Activated T-cell treated with anti-CD3 and anti-CD28 coated beads for 48 hours (primary cell): Measurements from ENCODE around the gene TRIM44.
A peak's percentile ranks its signal among the peaks of the same experiment; 100 is the strongest.
"Not testable (repeated sequence)": the region's sequence is repeated elsewhere in the genome, so short reads cannot be mapped to it uniquely, and the experiment has no call there.

Experiments used
- DNase-seq: peaks from one replicate; pipeline ENCODE4 v3.0.0-alpha.2; 2020; ENCODE audit warnings: low read depth

The TRIM44 gene

DNA sequence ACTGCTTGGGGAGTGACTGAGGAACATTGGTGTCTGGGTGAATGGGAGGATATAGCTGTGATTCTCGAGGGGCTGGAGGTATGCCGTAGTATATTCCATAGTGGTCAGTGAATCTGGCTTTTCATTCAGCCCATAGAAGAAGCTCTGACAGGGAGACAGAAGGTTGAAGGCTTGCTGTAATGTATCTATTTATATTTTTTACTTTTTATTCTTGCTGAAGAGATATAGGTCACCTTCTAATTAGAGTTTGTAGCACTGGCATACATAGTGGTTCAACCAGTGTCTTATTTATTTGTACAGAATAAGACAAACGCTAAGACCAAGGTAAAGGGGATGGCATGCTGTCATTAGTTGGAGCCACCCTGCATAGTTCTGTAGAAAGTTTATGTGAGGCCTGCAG is 10.0 kb downstream of the TRIM44 start:
- no peak for DNase-seq

DNA sequence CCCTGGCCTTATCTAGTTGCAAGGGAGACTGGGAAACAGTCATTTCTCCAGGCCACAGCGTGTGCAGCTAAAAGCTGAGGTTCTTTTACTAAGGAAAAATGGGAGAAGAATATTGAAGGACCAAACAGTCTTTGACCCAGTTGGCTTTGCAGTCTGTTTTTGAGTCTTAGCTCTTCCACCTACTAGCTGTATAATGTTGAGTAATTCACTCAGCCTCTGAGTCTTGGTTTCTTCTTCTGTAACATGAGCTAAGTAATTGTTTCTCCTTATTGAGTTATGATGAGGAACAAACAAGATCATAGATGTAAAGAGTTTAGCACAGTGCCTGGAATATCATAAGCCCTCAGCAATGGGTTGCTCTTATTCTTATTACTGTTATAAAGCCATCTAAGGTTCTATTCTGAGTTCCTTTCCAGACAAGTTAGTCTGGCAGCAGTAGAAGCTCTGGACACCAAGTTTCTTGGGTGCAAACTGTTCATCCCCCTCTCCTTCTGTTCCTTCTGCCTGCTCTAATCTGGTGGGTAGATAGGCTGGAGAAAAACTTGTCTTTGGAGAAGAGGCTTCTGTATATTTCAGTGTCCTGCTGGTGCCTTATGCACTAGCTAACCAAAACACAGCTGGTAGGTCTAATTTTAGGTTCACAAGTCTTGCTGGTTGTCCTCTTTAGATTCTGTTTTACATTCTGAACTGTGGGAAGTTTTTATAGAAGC is 13.5 kb downstream of the TRIM44 start:
- DNase-seq = no peak

- no peak for DNase-seq
These were observed 14.0 kb downstream of the TRIM44 start for GRCh38 chr11:35676611-35676965.

DNA sequence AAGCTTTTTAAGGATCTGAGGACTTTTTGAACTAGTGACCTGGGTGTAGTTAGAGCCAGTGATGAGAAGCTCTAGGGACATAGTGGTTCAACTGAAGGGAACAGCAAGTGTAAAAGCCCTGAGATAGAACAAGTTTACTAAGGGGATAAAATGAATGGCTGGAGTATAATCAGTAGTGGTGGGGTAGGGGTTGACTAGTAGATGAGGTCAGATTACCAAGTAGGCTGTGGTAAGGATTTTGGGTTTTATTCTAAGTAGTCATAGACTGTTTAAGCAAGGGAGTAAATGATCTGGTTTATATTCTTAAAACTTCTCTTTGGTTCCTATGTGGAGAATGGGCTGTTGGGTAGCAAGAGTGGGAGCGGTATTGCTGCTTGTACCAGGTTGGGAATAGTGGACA is 15.3 kb downstream of the TRIM44 start:
- DNase-seq = no peak

DNA sequence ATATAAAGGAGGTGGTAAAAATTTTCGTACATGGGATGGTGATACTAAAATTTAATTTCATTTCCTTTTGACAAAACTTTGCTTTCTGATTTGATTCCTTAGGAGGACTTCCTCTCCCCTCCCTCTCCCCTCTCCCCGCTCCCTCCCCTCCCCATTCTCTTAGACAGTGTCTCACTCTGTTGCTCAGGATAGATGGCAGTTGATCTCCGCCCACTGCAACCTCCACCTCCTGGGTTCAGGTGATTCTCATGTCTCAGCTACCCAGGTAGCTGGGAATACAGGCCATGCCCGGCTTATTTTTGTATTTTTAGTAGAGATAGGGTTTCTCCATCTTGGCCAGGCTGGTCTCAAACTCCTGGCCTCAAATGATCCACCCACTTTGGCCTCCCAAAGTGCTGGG is 15.9 kb downstream of the TRIM44 start:
- DNase-seq = no peak

- no peak for DNase-seq
These were observed 16.4 kb downstream of the TRIM44 start for GRCh38 chr11:35678975-35679374.

GRCh38 chr11:35680506-35680905 is 17.9 kb downstream of the TRIM44 start:
- no peak for DNase-seq

GRCh38 chr11:35681163-35681767 is 18.7 kb downstream of the TRIM44 start:
- no peak for DNase-seq

- DNase-seq = no peak
These were observed 19.9 kb downstream of the TRIM44 start for GRCh38 chr11:35682230-35683173.

DNA sequence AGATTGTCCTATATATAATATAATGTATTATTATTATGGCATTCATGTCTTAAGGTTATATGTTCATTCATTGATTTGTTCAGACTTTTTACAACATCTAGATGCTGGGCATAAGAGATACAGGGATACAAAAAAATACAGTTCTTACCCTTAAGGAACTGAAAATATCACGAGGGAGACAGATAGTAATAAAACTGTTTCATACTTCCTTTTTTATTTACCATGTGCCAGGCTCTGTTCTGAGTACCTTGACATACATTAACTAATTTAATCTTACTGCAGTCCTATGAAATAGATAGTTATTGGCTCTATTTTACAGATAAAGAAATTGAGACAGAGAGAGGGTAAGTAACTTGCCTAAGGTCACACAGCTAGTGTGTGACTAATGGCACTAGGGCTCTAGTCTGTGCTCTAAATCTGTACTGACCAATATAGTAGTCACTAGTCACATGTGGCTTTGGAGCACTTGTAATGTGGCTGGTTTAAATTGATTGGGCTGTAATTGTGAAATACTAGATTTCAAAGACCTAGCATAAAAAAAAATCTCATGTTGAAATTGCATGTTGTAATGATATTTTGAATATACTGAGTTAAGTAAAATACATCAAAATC is 21.3 kb downstream of the TRIM44 start:
- DNase-seq = no peak

DNA sequence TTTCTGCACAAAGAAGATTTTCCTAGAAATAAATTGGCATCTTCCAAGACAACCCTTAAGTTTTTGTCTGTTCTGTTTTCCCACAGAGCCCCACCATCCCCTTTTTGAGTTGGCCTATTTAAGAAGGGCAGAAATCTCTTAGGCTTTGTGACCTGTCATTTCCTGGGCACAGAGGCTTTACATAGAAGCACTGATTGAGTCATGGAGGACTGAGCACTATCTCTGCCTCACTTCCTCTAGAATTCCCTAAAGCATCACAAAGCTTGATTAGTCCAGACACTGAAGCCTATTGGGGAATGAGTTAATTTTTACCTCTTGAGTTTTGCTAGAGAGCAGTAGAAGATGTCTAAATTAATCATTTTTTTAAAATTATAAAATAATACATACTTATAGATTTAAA is 25.4 kb downstream of the TRIM44 start:
- no peak for DNase-seq

GRCh38 chr11:35689081-35689996 is 26.8 kb downstream of the TRIM44 start:
- no peak for DNase-seq

GRCh38 chr11:35702126-35702525 is 39.6 kb downstream of the TRIM44 start:
- no peak for DNase-seq

DNA sequence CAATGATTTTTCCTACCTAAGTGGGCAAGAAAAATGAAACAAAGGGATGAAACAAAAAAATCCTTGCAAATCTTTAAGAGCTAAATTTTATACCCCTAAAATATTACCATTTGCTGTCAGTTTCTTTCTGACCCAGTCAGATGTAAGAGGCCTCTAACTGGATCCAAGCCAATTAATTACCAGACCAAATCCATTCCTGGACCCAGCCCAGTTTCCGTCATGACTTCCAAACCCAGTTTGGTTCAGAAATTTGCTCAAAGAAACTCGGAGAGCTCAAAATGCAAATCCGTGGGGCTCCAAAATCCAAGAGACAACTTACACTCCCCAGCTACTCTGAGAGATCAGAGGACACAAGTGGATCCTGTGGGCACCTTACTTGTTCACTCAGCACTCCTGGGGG is 46.8 kb downstream of the TRIM44 start:
- DNase-seq = no peak

GRCh38 chr11:35711173-35711910 is 48.8 kb downstream of the TRIM44 start:
- no peak for DNase-seq

GRCh38 chr11:35711924-35712323 is 49.3 kb downstream of the TRIM44 start:
- DNase-seq = no peak

DNA sequence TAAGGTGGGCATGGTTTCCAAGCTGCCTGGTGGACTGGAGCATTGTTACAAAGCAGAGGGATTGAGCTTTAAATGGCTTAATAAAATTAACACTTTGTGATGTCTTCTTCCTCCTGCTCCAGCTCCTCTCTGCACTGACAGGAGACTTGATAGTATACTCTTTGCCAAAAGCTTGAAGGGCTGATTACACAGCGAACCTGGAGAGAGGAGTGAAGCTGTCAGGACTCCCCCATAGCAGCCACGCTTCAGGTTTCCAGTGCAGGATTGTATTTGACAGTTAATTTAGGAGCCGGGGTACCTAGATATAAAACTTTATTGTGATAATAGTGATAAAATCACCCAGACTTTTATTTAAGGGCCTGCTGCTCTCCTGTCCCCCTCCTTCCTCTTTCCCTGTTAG is 50.0 kb downstream of the TRIM44 start:
- no peak for DNase-seq

DNA sequence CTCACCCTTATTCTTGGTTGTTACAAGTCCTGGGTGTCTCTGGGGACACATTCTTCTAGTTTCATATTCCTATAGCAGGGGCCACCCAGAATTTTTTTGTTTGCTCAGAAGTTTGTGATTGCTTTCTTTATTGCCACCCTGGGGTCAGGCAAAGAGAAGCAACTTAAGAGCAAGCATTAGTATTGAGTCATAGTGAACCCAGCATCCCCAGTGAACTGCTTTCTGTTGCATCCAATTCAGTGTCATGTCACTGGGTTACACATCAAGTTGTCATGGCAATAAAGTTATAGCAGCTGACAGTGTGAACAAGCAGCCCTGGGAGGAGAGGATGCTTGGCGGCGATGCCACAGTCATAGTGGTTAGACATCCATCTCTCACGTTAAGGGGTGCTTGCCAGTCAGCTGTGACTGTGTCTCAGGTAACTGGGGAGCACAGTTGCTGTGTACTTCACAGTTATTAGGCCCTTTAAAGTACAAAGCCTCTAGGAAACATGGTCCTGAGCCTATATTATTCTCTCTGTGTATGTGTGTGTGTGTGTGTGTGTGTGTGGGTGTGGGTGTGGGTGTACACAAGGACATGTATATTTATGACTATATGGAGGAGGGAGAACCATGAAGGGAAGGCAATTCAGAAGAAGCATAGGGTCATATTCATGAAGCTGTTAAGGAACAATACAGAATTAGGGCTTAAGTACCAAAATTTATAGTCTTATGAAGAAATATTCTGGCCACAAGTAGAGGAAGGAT is 52.5 kb downstream of the TRIM44 start:
- peak; percentile 2 for DNase-seq

DNA sequence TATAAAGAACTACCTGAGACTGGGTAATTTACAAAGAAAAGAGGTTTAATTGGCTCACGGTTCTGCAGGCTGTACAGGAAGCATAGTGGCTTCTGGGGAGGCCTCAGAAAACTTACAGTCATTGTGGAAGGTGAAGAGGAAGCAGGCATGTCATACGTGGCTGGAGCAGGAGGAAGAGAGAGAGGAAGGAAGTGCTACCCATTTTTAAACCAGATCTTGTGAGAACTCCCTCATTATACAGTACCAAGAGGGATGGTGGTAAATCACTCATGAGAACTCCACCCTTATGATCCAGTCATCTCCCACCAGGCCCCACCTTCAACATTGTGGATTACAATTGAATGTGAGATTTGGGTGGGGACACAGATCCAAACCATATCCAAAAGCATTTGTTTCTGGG is 53.1 kb downstream of the TRIM44 start:
- DNase-seq = not testable (repeated sequence)

GRCh38 chr11:35717043-35717442 is 54.5 kb downstream of the TRIM44 start:
- DNase-seq = no peak
